T47D (cell line): ENCODE data around the gene MYO16.
A peak's percentile ranks its signal among the peaks of the same experiment; 100 is the strongest.

Experiments used
- DNase-seq, 2 experiments: peaks; one replicate each; pipeline versions ENCODE4 v3.0.0 to v3.0.0-alpha.2; 2011 to 2012; ENCODE audit warnings: low read depth in 1 of 2, low spot score in 1 of 2
- JUND ChIP-seq: IDR thresholded peaks from 2 replicates; pipeline ENCODE4 v1.6.1; 2012; ENCODE audit warnings: low read depth
- in situ Hi-C: cut with HindIII; loops from 2 replicates; pipeline ENCODE4 v1.10.0; 2016; ENCODE audit warnings: low sequenced_read_pairs, low pct_unique_long_range_greater_than_20kb

MYO16 gene

GRCh38 chr13:108925070-108925469 is 295.7 kb downstream of the MYO16 start:
- no peak for DNase-seq
- in situ Hi-C loops = no loop called here
- no peak for TF ChIP-seq JUND

GRCh38 chr13:108926862-108927261 is 297.5 kb downstream of the MYO16 start:
- no peak for TF ChIP-seq JUND
- in situ Hi-C loops = no loop called here
- DNase-seq = no peak

GRCh38 chr13:108927615-108928014 is 298.2 kb downstream of the MYO16 start:
- DNase-seq = no peak
- no peak for TF ChIP-seq JUND
- in situ Hi-C loops = no loop called here

- TF ChIP-seq JUND = no peak
- DNase-seq = peak in 1 of 2 experiments; percentile 25
- in situ Hi-C loops = no loop called here
These were observed 300.3 kb downstream of the MYO16 start for GRCh38 chr13:108929532-108930206.

GRCh38 chr13:108932196-108932595 is 302.8 kb downstream of the MYO16 start:
- in situ Hi-C loops = no loop called here
- TF ChIP-seq JUND = no peak

GRCh38 chr13:108933061-108933460 is 303.6 kb downstream of the MYO16 start:
- in situ Hi-C loops = no loop called here
- TF ChIP-seq JUND = no peak
- DNase-seq = no peak

More at GRCh38 chr13:108932196-108932595, 302.8 kb downstream of the MYO16 start:
- DNase-seq = no peak

- in situ Hi-C loops = no loop called here
- no peak for DNase-seq
- TF ChIP-seq JUND = no peak
These were observed 308.7 kb downstream of the MYO16 start for GRCh38 chr13:108938155-108938554.

GRCh38 chr13:108940121-108940520 is 310.7 kb downstream of the MYO16 start:
- DNase-seq = no peak
- no peak for TF ChIP-seq JUND
- in situ Hi-C loops = no loop called here

GRCh38 chr13:108943842-108944241 is 314.4 kb downstream of the MYO16 start:
- TF ChIP-seq JUND = no peak
- DNase-seq = no peak
- in situ Hi-C loops = no loop called here

- in situ Hi-C loops = no loop called here
- TF ChIP-seq JUND = no peak
- no peak for DNase-seq
These were observed 315.3 kb downstream of the MYO16 start for GRCh38 chr13:108944760-108945159.

- in situ Hi-C loops = no loop called here
- TF ChIP-seq JUND = no peak
- no peak for DNase-seq
These were observed 318.2 kb downstream of the MYO16 start for GRCh38 chr13:108947551-108948030.

GRCh38 chr13:108948251-108948671 is 318.9 kb downstream of the MYO16 start:
- in situ Hi-C loops = no loop called here
- TF ChIP-seq JUND = no peak
- no peak for DNase-seq

- in situ Hi-C loops = no loop called here
- no peak for DNase-seq
- TF ChIP-seq JUND = no peak
These were observed 321.1 kb downstream of the MYO16 start for GRCh38 chr13:108950333-108951010.
